KG1 (cell line): ENCODE data around the gene FAM219B.
"Not testable (repeated sequence)": the region's sequence is repeated elsewhere in the genome, so short reads cannot be mapped to it uniquely, and the experiment has no call there.

Source experiments
- DNase-seq: peaks from one replicate; lab custom pipeline; 2025; lab: John Stamatoyannopoulos, UW

Gene FAM219B, protein sequence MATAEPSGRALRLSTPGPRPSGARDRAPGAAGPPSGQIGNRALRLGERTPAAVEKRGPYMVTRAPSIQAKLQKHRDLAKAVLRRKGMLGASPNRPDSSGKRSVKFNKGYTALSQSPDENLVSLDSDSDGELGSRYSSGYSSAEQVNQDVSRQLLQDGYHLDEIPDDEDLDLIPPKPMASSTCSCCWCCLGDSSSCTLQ

GRCh38 chr15:74906450-74907162 lies at the start of gene FAM219B:
TSS of gene FAM219B (minus strand) at chr15:74906851. CDS start at chr15:74906800, 51 bp downstream.
- DNase-seq, result peak; percentile 86

- no peak for DNase-seq
Measured at GRCh38 chr15:74955796-74956647, 49.4 kb upstream of the FAM219B start.

- no peak for DNase-seq
Measured at GRCh38 chr15:74955017-74955416, 48.4 kb upstream of the FAM219B start.

DNA sequence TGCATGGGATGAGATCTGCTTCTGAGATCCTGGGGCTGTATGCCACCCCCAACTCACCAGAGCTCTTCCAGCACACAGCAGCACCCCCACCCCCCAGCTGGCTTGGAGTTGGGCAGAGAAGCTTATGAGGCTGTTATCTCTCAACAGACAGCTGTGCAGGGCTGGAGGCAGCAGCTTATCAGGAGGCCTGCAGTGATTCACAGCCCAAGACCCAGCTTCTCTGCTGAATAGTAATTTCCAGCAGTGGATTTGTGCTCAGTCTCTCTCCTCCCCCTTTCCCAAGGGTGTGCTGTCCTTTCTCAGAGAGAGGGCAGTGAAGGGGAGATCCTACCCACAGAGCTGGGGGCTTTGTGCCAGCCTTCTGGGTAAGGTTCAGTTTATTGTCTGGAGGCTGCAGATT lies 47.9 kb upstream of the FAM219B start:
- DNase-seq, result no peak

DNA sequence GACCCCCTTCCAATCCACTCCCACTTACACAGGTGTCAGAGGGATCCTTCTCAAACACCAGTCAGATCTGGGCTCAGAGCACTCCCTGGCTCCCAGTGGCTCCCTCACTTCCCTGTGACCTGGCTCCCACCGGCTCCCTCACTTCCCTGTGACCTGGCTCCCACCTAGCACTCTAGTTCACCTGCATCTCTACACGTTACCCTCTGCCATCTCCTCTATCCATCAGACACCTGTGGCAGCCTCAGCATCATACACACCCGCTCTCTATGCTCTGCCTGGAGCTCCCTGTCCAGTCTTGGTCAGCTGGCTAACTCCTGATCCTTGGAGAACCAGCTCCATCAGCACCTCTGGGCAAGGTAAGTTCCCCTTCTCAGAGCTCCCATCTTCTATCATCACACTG lies 44.4 kb upstream of the FAM219B start:
- DNase-seq, result no peak

DNA sequence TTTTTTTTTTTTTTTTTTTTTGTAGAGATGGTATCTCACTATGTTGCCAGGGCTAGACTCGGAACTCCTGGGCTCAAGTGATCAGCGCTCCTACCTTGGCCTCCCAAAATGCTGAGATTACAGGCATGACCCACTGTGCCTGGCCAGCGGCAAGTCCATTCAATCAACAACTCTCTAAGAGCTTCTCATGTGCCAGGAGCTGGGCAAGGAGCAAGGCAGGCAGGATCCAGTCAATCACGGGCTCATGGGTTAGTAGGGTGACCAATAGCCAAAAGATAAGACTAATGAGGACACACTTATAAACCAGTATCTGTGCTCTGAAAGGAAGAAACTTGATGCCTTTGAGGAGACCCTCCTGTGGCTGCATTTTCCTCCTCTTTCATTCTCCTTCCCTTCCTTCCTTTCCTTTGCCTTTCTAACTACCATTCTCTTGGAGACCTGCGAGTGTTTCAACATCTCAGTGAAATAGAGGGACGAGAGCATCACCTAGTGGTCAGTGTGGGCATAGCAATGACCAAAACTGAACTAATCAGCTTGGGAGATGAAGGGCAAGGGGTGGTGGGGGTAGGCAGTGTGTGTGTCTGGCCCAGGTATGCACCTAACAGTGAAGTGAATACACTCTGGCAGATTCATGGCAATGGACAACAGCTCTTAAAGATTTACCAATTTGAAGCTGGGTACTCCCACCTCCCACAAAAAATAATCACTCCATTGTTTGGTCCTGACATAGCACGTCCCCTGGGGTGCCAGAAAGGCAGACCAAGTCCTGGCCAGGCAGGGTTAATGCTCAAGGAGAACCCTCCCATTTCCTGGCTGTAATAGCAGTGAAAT lies 43.6 kb upstream of the FAM219B start:
- DNase-seq, result peak; percentile 63

DNA sequence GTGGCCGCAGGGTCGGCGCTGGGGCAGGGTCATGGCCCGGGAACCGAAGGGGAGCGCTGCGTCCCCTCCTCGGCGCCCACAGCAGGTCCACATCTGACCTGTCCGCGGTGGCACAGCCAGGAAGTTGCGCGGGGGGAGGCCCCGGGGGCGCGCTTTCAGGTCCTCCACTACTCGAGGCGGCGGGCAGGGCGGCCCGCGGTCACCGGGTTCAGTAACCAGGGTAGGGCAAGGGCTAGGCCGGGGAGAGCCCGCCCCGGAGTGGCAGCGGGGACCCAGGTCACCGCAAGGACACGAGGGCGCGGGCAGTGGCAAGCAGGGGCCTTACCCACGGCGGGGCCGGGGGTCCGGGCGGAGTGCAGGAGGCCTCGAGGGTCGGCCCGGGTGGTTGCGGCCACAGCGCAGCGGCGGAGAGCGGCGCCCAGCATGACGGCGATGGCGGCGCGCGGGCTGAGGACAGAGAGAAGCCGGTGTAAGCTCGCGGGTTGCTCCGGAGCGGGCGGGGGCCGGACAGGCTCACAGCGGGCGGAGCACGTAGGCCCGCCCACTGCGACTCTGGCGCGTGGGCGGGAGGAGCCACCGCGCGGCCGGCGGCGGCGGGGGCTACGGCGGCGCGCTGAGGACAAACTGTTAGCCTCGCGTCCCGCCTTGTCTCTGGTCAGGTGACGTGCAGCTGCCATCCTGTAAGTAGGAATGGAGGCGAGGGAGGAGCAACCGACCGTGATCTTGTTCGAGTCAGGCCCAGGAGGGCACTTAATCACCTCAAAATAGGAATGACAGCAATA lies 31.1 kb upstream of the FAM219B start, which contains the start of gene COX5A:
COX5A (minus strand) TSS at position 484 of the 782 bp plus-strand sequence; CDS start at position 425, 59 bp downstream.
- peak; percentile 91 for DNase-seq

DNA sequence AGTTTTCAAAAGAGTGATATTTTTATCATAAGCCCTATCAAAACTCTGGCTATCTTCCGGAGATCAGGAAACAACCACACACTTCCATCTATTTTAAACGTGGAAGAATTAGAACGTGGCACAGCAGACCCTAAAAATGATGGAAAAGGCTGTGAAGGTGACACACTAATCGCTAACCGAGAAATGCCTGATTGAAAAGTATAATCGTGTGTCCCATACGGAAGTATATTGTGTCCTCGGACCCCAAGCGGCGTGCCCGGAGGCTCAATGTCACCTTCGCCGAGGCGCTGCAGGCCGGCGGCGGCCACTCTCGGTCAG lies 30.6 kb upstream of the FAM219B start:
- DNase-seq, result peak; percentile 63

DNA sequence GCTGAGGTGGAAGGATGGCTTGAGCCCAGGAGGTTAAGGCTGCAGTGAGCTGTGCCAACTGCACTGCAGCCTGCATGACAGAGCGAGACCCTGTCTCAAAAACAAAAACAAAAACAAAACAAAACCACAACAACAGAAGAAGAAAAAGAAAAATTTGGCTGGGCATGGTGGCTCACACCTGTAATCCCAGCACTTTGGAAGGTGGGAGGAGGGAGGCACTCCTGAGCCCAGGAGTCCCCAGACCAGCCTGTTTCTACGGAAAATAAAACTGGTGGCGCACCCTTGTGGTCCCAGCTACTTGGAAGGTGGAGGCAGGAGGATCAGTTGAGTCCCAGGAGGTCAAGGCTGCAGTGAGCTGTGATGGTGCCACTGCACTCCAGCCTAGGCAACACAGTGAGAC lies 28.5 kb upstream of the FAM219B start:
- DNase-seq, result not testable (repeated sequence)

GRCh38 chr15:74933573-74933972 lies 26.9 kb upstream of the FAM219B start:
- DNase-seq, result no peak

- DNase-seq, result no peak
Measured at GRCh38 chr15:74928771-74929198, 22.1 kb upstream of the FAM219B start.

DNA sequence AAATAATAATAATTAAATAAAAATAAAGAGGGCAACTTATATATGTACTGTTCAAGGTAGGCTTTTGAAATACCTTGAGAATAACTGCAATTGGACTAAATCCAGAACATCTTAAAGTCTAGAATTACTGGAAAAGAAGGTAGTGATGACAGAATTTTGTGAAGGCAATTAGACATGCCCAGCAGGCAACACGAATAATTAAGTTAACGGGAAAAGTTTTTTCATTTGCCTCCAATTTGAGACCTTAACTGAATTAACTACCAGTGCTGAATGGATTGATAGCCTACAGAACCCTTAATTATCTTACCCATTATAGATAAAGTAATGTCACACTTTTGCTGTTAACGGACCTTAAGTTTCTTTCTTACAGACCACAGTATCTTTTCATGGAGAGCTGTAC lies 17.9 kb upstream of the FAM219B start:
- DNase-seq, result no peak

DNA sequence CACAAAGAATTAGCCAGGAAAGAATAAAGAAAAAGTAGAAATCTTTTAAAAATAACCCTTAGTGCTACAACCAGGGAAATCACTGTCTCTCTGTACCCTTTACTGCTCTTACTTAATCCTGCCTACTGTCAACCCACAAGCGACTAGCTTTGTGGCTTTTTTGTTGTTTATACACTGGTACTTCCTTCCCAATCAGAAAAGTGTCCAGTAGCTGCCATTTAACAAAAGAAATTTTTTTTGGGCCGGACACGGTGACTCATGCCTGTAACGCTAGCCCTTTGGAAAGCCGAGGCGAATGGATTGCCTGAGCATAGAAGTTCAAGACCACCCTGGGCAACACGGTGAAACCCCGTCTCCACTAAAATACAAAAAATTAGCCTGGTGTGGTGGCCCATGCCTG lies 13.8 kb upstream of the FAM219B start:
- DNase-seq, result no peak

GRCh38 chr15:74917676-74918075 lies 11.0 kb upstream of the FAM219B start:
- no peak for DNase-seq

- not testable (repeated sequence) for DNase-seq
Measured at GRCh38 chr15:74913799-74914198, 7.1 kb upstream of the FAM219B start.

DNA sequence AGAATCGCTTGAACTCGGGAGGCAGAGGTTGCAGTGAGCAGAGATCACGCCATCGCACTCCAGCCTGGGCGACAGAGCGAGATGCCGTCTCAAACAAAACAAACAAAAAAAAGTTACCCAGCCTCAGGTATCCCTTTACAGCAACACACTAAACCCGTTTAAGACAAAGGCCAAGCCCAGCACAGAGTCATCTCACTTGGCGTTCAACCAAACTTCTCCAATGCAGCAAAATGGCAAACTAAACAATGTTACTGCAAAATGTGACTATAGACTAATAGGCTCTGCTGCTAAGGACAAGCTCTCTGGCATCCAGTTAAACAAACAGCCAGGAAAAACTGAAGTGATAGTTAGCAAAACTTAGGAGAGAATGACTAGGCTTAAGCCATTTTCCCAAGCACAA lies 6.4 kb upstream of the FAM219B start:
- no peak for DNase-seq

DNA sequence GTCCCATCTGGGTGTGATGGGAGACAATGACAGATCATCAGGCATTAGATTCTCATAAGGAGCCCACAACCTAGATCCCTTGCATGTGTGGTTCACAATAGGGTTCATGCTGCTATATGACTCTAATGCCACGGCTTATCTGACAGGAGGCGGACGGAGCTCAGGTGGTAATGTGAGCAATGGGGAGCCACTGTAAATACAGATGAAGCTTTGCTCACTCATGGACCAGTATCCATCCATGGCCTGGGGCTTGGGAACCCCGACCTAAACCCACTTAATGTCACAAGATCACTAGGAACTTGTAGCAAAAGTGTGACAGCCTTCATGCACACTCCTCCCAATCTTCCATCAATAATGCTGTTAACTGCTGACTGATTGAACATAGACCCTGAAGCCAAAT lies 2.0 kb upstream of the FAM219B start:
- no peak for DNase-seq

DNA sequence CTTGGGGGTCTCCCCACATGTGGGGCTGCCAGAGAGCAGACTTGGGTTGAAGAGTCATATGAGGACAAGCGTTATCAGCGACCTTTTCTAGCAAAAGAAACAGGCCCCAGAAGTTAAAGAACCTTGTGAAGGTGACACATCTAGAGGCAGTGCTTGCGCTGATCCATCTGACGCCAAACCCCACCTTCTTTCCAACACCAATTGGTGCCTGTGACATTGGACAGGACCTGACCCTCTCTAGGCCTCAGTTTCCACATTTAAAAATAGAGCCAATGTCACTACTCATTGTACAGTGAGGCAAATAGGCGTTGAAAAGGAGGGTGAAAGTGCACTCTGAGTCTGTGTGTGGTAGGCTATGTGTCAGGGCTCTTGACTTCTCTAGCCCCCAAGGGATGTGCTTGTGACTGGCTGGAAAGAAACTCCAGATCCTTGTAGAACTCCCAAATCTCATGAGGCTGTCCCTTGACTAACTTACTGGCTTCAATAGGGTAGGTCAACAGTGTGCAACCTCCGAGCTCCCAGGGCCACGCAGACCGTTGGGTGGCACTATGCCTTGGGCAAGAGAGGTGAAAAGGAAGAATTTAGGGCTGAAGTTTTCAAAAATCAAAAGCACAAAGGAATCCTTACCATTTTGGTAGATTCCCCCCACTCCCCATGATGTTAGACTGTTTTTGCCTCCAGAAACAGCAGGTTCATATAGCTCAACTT lies 666 bp upstream of the FAM219B start:
- no peak for DNase-seq

DNA sequence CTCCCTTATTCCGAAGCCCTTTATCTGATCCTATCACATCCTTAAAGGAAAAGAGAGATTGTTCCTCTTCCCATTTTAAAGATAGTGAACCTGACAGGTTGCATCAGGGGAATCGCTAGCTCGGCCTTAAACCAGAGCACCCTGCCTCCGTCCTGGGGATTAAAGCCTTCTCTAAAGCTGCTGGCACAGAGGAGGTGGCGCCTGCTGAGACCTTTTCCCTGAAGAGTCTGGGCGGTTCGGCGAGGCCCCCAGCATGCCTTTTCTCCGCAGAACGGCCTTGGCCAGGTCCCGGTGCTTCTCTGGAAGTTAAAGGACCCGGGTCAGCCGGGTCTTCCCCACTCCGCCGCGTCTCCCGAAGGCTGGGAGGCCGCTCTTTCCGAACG lies 593 bp downstream of the FAM219B start:
- no peak for DNase-seq

GRCh38 chr15:74904190-74904805 lies 2.4 kb downstream of the FAM219B start:
- DNase-seq, result no peak
